IPS-15b (cell line): ENCODE measurements around the gene SMAD5.

Experiments
- H3K27me3 ChIP-seq: one replicate; pipeline ENCODE4 v1.6.1; 2013; ENCODE audit warnings: low read length; ENCODE audit not compliant: control insufficient read depth, insufficient read depth
- H3K36me3 ChIP-seq: one replicate; pipeline ENCODE4 v1.6.1; 2013; ENCODE audit warnings: low read length; ENCODE audit not compliant: control insufficient read depth, insufficient read depth
- H3K4me1 ChIP-seq: one replicate; pipeline ENCODE4 v1.6.1; 2013; ENCODE audit warnings: mild to moderate bottlenecking, low read length; ENCODE audit not compliant: control insufficient read depth, insufficient read depth
- H3K4me3 ChIP-seq: one replicate; pipeline ENCODE4 v1.5.1; 2013; ENCODE audit warnings: low read depth, low read length
- H3K9ac ChIP-seq: one replicate; pipeline ENCODE4 v1.6.1; 2013; ENCODE audit warnings: low read depth, mild to moderate bottlenecking, low read length
- H3K9me3 ChIP-seq: one replicate; pipeline ENCODE4 v1.6.1; 2013; ENCODE audit warnings: mild to moderate bottlenecking, low read length; ENCODE audit not compliant: control insufficient read depth, insufficient read depth

SMAD5 gene

DNA sequence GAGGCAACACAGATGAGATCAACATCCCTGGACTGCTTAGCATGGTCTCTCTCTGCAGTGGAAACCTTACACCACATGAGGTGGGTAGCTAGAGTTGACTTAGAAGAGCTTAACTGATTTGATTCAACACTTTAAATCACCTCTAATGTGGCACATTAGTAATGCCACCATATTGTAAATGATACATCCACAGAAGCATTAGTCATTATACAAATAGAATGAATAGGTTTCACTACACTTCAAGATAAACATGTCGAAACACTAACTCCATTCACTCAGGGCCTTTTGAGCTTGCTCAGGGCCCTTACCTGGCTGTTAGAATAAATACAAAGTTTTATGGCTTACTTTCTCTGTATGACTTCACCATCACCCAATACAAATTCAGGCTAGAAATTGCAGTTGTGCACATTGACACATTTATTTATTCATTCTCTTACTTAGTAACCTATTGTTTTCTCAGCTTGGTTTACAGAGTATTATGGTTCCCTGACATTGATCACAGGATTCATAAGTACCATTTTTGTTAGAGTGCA lies 9.3 kb upstream of the SMAD5 start:
- no peak overlapping the region for H3K9ac ChIP-seq
- no peaks in the 10 kb centered on the region for H3K36me3 ChIP-seq
- H3K4me1 ChIP-seq: no peaks in the 10 kb centered on the region
- H3K4me3 ChIP-seq: no peak overlapping the region
- H3K9me3 ChIP-seq: no peaks in the 10 kb centered on the region
- peaks cover 7% of the 10 kb centered on the region for H3K27me3 ChIP-seq

DNA sequence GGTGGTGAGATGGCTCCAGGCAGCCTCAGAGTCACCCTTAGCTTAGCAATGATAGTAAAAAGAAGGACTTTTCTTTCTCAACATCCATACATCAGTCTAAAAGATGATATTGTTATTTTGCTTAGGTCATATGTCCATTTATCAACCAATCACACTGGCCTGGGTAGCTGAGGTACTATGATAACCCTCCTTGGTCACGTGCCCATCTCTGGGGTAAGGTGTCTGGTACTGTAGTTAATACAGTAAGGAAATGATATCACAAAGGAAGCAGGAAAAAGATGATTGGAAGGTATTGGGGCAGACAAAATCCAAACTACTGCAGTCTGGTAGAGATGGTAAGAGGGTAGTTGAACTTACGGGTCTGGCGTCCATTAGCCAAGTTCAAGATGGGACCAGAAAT lies 5.1 kb upstream of the SMAD5 start:
- H3K4me3 ChIP-seq: no peak overlapping the region
- H3K4me1 ChIP-seq: no peaks in the 10 kb centered on the region
- no peaks in the 10 kb centered on the region for H3K9me3 ChIP-seq
- peaks cover 9% of the 10 kb centered on the region for H3K27me3 ChIP-seq
- H3K36me3 ChIP-seq: no peaks in the 10 kb centered on the region
- no peak overlapping the region for H3K9ac ChIP-seq

DNA sequence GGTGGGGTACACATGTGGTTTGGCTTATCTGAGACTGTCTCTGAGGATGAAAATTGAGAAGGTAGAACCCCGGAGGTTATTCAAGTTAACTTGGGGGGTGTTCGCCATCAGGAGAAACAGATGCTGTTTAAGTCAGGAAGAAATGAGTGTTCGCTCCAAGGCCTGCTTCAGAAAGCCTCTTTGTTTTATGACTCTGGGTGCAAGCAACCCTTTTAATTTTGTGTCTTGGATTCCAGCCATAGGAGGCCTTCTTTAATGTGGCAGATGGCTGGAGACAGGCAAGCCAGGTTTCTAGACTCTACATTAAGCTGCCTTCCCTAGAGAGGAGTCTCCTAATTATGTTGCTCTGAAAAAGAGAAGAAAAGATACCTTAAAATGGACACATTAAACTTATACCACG lies 4.2 kb upstream of the SMAD5 start:
- no peaks in the 10 kb centered on the region for H3K9me3 ChIP-seq
- H3K4me1 ChIP-seq: no peaks in the 10 kb centered on the region
- no peak overlapping the region for H3K4me3 ChIP-seq
- peaks cover 9% of the 10 kb centered on the region for H3K27me3 ChIP-seq
- H3K36me3 ChIP-seq: no peaks in the 10 kb centered on the region
- no peak overlapping the region for H3K9ac ChIP-seq

DNA sequence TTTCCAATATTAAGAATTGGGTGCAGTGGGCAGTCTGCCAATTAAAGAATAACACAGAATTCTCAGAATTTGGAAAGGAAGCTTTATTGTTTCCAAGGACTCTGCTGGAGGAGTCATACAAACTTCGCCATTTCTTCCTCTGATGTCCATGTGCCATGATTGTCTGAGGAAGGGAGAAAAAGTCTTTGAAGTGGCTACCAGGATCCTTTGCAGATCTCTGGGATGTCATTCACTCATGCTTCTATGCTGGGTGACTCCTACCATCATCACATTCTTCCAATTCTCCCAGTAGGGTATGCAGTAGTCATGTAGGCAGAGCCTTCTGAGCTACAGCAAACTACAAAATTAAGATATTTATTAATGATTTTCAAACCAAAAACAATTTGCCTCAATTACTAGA lies 3.2 kb upstream of the SMAD5 start:
- Histone ChIP-seq H3K9me3 (no peaks in the 10 kb centered on the region), H3K36me3 (no peaks in the 10 kb centered on the region), H3K9ac (no peak overlapping the region), H3K4me3 (no peak overlapping the region), H3K4me1 (no peaks in the 10 kb centered on the region), H3K27me3 (peaks cover 9% of the 10 kb centered on the region)

DNA sequence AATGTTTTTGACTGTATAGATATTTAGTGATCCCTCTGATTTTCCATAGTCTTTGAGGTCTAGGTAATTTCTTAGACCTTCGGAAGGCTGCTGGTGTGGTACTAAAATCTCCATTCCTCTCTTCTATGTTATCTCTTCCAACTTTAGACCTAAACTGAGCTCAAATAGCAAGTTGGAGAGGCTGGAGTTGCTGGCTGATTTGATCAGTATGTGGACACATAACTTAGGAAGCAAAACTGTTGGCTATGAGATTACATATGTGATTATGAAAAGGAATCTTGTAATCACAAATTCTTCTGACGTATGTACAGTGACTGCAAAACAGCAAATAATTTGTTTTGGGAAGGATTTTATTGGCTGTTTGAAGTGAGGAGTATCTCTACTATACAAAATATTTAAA lies 2.1 kb upstream of the SMAD5 start:
- Histone ChIP-seq H3K36me3 (no peaks in the 10 kb centered on the region), H3K9me3 (no peaks in the 10 kb centered on the region), H3K4me3 (no peak overlapping the region), H3K27me3 (peaks cover 9% of the 10 kb centered on the region), H3K9ac (no peak overlapping the region), H3K4me1 (peaks cover 3% of the 10 kb centered on the region)

DNA sequence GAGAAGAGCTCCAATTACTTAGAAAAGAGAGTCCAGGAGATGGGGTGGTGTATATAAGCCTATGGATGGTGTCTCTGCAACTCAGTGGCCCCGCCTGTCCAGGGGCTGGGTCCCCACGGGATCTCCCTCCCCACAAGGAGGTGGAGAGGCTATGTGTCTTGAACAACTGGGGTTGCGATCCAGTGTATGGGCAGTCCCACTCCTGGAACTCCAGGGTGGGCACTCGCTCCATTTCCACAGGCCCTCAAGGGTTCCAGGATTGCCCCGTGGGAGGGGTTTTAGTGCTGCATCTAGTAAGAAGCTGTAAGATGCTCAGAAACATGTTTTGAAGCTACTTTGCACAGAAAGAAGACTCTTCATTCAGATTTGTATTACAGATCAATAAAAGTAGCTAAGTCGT lies 558 bp upstream of the SMAD5 start:
- Histone ChIP-seq H3K4me3 (peak overlapping the region; percentile 51), H3K36me3 (no peaks in the 10 kb centered on the region), H3K9me3 (no peaks in the 10 kb centered on the region), H3K27me3 (peaks cover 8% of the 10 kb centered on the region), H3K9ac (peak overlapping the region; percentile 8), H3K4me1 (peaks cover 3% of the 10 kb centered on the region)

DNA sequence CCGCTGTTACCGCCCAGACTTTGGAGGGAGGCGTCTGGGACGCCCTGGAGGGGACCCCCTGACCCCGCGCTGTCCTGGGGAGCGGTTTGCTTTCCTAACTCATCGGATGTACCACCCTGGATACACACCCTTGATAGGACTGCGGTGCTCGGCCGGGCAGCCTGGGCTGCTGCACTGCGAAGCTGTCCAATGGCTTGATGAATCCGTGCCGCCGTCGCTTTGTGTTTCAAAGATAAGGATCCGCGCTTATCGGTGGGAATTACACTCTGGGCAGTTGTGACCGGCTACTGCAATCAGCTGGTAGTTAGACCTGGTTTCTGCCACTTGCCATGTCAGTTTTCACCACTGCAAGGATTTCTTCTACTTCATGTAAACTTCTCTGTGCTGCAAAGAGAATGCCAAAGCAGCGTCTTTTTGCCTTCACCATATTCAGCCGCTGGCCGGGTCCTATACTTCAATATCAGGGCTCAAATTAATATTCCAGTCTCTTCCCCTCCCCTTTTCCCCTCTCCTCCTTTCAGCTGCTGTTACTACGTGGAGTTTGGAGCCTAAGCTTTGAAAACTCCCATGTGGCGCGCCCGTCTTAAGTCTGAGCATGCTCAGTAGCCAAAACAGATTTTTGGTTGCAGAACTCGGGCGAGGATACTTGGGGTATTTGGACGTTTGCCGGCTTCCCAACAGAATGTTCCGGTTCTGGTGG lies 727 bp downstream of the SMAD5 start:
- Histone ChIP-seq H3K36me3 (no peaks in the 10 kb centered on the region), H3K4me1 (peaks cover 3% of the 10 kb centered on the region), H3K27me3 (peaks cover 2% of the 10 kb centered on the region), H3K9ac (peak overlapping the region; percentile 70), H3K4me3 (peak overlapping the region; percentile 88), H3K9me3 (no peaks in the 10 kb centered on the region)

DNA sequence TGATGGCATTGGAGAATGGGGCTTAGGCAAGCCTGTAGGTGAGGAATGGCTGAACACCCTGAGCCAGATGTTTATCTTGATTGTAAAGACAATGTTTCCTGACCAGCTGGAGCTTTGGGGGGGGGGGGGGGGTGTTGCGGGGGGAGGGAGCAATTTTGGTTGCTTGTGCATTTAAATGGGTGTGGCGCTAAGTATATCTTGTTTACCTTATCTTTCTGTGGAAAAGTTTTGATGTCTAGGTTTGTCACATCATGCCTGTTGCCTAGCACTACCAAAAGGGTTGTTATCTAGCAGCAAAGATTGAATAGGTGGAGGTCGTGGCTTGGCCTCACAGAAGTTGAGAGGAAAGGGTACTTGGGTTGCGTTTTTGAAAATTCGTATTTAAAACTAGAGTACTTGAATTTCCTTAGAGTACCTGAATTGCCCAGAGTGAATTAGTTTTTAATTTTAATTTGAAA lies 1.3 kb downstream of the SMAD5 start:
- H3K9ac ChIP-seq: peak overlapping the region; percentile 70
- H3K36me3 ChIP-seq: no peaks in the 10 kb centered on the region
- peaks cover 3% of the 10 kb centered on the region for H3K4me1 ChIP-seq
- peaks cover 2% of the 10 kb centered on the region for H3K27me3 ChIP-seq
- H3K9me3 ChIP-seq: no peaks in the 10 kb centered on the region
- peak overlapping the region; percentile 88 for H3K4me3 ChIP-seq

DNA sequence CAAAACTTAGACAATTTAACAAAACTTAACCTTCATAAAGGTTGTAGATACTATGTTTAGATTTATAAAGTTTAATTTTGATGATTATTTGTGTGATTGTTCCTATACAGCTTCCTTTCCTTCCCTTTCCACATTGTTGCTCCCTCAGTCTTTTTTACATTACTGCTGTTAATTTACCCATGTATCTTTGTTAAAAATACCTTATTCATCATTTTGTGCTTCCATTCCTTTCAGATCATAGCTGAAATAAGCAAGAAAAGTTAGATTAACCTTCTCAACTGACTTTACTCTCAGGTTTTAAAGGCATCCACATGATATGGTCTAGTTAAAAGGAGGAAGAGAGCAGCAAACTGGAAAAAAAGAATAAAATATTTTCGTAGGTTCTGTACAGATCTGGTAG lies 2.0 kb downstream of the SMAD5 start:
- Histone ChIP-seq H3K4me3 (no peak overlapping the region), H3K4me1 (peaks cover 3% of the 10 kb centered on the region), H3K27me3 (no peaks in the 10 kb centered on the region), H3K9me3 (no peaks in the 10 kb centered on the region), H3K36me3 (no peaks in the 10 kb centered on the region), H3K9ac (no peak overlapping the region)

DNA sequence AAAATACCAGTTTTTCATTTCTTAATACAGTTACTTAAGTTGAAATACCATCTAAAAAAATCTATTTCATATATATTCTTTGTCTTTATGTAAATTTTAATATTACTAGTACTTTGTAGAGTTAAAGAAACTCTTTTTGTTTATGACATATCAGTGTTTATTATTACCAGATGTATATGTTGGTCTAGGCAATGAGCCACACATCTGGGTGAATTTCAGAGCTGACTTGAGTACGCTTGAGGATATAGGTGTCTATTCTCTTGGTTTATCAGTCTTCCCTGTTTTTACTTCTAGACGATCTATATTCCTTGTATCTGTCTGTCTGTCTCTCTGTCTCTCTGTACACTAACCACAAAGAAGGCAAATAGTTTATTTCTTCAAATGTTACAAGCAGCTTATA lies 2.9 kb downstream of the SMAD5 start:
- no peaks in the 10 kb centered on the region for H3K9me3 ChIP-seq
- H3K36me3 ChIP-seq: no peaks in the 10 kb centered on the region
- no peak overlapping the region for H3K4me3 ChIP-seq
- H3K9ac ChIP-seq: no peak overlapping the region
- no peaks in the 10 kb centered on the region for H3K27me3 ChIP-seq
- H3K4me1 ChIP-seq: peaks cover 3% of the 10 kb centered on the region

DNA sequence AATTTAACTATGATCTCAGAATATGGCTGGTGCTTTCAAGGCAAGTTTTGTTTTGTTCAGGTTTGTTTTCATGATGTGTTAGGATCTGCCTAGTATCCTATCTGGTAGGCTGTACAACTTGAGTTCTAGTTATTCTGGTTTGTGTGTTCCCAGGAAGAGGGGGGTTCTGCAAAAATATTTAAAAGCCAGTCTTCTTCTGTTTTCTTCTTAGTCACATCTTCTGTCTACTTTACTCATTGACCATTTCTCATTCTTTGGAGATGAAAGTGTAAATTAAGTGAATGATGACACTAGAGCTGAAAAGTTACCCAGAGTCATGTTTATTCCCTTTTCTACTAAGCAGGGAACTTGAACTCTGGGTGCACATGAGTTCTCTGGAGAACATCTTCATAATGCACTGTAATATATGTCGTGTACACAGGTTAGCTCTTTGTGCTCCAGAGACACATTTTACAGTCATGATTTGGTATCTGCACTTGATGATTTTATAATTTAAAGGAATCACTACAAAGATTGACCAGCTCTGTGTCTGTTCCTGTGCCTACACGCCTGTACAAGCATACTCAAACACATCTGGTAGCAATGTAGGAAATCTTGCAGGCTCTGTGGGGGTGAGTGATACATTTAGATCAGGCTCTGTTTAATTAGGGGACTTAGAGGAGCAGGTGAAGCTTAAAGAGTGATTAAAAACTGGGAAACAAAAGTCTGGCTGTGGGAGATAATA lies 5.0 kb downstream of the SMAD5 start:
- peaks cover 3% of the 10 kb centered on the region for H3K4me1 ChIP-seq
- H3K9ac ChIP-seq: no peak overlapping the region
- no peaks in the 10 kb centered on the region for H3K27me3 ChIP-seq
- H3K4me3 ChIP-seq: no peak overlapping the region
- H3K9me3 ChIP-seq: no peaks in the 10 kb centered on the region
- no peaks in the 10 kb centered on the region for H3K36me3 ChIP-seq

DNA sequence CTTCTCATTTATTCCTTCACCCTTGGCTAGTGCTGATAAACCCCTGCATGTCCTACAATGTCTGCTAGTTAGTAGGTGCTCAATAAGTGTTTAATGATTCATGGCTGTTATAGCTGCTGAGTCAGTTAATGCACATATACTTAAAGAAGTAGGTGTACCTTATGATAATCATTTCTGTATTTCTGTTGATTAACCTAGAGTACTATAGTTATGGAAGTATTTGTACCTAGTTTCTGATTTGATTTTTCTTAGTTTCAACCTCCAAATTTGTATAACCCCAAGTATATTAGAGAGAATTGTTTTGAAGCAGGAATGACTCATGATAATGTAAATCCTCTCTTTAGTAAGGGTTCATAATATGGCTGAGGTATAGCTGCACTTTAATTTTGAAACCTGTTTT lies 8.9 kb downstream of the SMAD5 start:
- Histone ChIP-seq H3K9ac (no peak overlapping the region), H3K36me3 (no peaks in the 10 kb centered on the region), H3K9me3 (no peaks in the 10 kb centered on the region), H3K4me3 (no peak overlapping the region), H3K27me3 (no peaks in the 10 kb centered on the region), H3K4me1 (no peaks in the 10 kb centered on the region)
